Transverse colon (tissue), 4 donors: Measurements from ENCODE around the gene ATF6. TPM values are rescaled to one million over a fixed set of nuclear protein-coding genes. Genes with fewer than 3 reads are reported as not detected.

ENCODE experiments used
- DNase-seq: peaks from one replicate; pipeline ENCODE4 v3.0.0-alpha.2; 2019
- H3K27ac ChIP-seq, 4 donors: fragments of 200-600 bp; sonication (generic); 2 replicates each; pipeline ENCODE4 v1.5.1; 2016 to 2018; ENCODE audit warnings: inconsistent platforms in 4 of 4
- H3K27me3 ChIP-seq: fragments of 200-600 bp; sonication (generic); 2 replicates; pipeline ENCODE4 v1.5.1; 2017; ENCODE audit warnings: inconsistent platforms
- H3K36me3 ChIP-seq, 4 donors: fragments of 200-600 bp; sonication (generic); 2 replicates each; pipeline ENCODE4 v1.5.1; 2017 to 2019; ENCODE audit warnings: inconsistent platforms in 4 of 4
- H3K4me1 ChIP-seq, 4 donors: fragments of 200-600 bp; sonication (generic); 2 replicates each; pipeline ENCODE4 v1.5.1; 2017 to 2020; ENCODE audit warnings: inconsistent platforms in 4 of 4
- H3K4me3 ChIP-seq, 4 donors: fragments of 200-600 bp; sonication (generic); 1 replicate in 1 of 4; 2 replicates in 3 of 4; pipeline versions ENCODE4 v1.5.1 to v1.6.1; 2017 to 2019; ENCODE audit warnings: inconsistent platforms in 4 of 4
- H3K9me3 ChIP-seq, 2 donors: fragments of 200-600 bp; sonication (generic); 2 replicates each; pipeline ENCODE4 v1.5.1; 2017 to 2019; ENCODE audit warnings: inconsistent platforms in 2 of 2
- CTCF ChIP-seq, 5 experiments: fragments of 200-600 bp in 3 of 5; fragments of 450-650 bp in 2 of 5; sonication (generic) in 3 of 5; IDR thresholded peaks; 1 replicate in 2 of 5; 2 replicates in 3 of 5; pipeline ENCODE4 v1.5.1; 2016 to 2017; ENCODE audit warnings: antibody characterized with exemption in 5 of 5, inconsistent platforms in 3 of 5, mild to moderate bottlenecking in 2 of 5, moderate library complexity in 1 of 5
- EP300 ChIP-seq: sonication (generic); formaldehyde crosslinking; IDR thresholded peaks from one replicate; pipeline ENCODE4 v1.6.1; 2017; ENCODE audit warnings: antibody characterized with exemption, low read depth
- POLR2A ChIP-seq: fragments of 450-650 bp; IDR thresholded peaks from one replicate; pipeline ENCODE4 v1.6.1; 2016; ENCODE audit warnings: antibody characterized with exemption, mild to moderate bottlenecking, moderate library complexity
- POLR2AphosphoS5 ChIP-seq, 3 donors: sonication (generic); formaldehyde crosslinking; IDR thresholded peaks; one replicate each; pipeline ENCODE4 v1.6.1; 2016; ENCODE audit warnings: antibody characterized with exemption in 3 of 3
- WGBS, 2 donors: methylation state at CpG; one replicate each; pipeline ENCODE4 v1.1.5; 2018; ENCODE audit warnings: low coverage in 1 of 2; 5-methylcytosine and 5-hydroxymethylcytosine counted together
- in situ Hi-C, 4 donors: fragments of 200-750 bp; cut with MboI; loops; one replicate each; pipeline versions ENCODE4 v1.15.0 to v1.15.1; 2017; ENCODE audit warnings: low sequenced_read_pairs in 3 of 4, low pct_ligation_motif_present in 1 of 4, low pct_unique_long_range_greater_than_20kb in 1 of 4
- intact Hi-C: fragments of 100-400 bp; cut with DNase I; formaldehyde crosslinking; loops from one replicate; pipeline ENCODE4 v1.15.1; 2023; ENCODE audit warnings: low total_unique reads
- total RNA-seq, 4 donors: library from RNA; depleted of rRNA; stranded (reverse); fragments of >200 nt; gene quantifications; one replicate each; pipeline ENCODE4 v1.1.0, GENCODE V29; 2016

The ATF6 gene
- total RNA-seq, 4 donors from 2014 or later = 10.8 to 45.8 (median 23.0) TPM

GRCh38 chr1:161902182-161902581 is 136.1 kb downstream of the ATF6 start:
- H3K4me3 ChIP-seq = no peak overlapping the region
- TF ChIP-seq EP300 (no peak), CTCF (IDR thresholded peaks at IDR 0.05) (no peak), POLR2AphosphoS5 (IDR thresholded peaks at IDR 0.05) (no peak), POLR2A (no peak)
- intact Hi-C loops (no loop called here), in situ Hi-C loops (no loop called here)
- DNase-seq = no peak
- no peaks in the 10 kb centered on the region for H3K9me3 ChIP-seq
- no peaks in the 10 kb centered on the region for H3K27me3 ChIP-seq
- H3K36me3 ChIP-seq = no peaks in the 10 kb centered on the region
- H3K27ac ChIP-seq = no peak overlapping the region
- H3K4me1 ChIP-seq = no peaks in the 10 kb centered on the region
- WGBS, 2 donors = 96 to 99% methylated on average over 2 of the region's 2 CpGs

DNA sequence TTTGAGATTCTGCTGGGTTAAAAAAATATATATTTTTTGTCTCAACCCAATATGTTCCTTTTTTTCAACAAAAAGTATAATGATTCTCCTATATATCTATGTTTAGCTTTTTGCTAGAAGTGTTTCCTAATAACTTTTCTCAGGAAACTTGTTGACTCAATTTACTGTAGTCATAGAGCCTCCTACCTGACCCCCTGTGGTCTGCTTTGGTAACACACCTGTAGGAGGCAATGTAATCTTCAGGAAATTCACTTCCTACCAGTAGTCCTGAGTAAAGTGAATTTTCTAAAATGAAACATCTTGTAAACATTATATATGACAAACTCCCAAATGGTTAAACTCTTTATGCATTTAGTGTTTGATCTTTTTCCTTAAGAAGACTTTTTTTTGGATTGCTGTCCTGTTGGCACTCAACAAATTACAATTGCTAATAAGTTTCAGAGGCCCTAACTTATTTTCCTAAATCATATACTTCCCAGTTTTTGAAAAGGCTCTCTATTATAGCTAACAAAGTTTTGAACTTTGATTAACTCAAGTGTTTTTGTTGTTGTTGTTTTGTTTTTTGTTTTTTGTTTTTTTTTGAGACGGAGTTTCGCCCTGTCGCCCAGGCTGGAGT is 139.3 kb downstream of the ATF6 start:
- Histone ChIP-seq H3K4me1 (peaks cover 0 to 6% (median 0%) of the 10 kb centered on the region in 4 donors), H3K36me3 (no peaks in the 10 kb centered on the region), H3K4me3 (no peak overlapping the region), H3K27me3 (no peaks in the 10 kb centered on the region), H3K9me3 (no peaks in the 10 kb centered on the region), H3K27ac (no peak overlapping the region)
- peak; percentile 39 to 57 (median 47) for TF ChIP-seq CTCF (IDR thresholded peaks at IDR 0.05)
- TF ChIP-seq EP300 = no peak
- in situ Hi-C loops = no loop called here
- peak; percentile 13 for DNase-seq
- intact Hi-C loops = no loop called here
- 92 to 98% methylated on average over 3 of the region's 3 CpGs for WGBS, 2 donors

GRCh38 chr1:161907265-161907664 is 141.1 kb downstream of the ATF6 start:
- Histone ChIP-seq H3K27ac (no peak overlapping the region), H3K4me3 (no peak overlapping the region), H3K36me3 (no peaks in the 10 kb centered on the region), H3K9me3 (no peaks in the 10 kb centered on the region), H3K27me3 (no peaks in the 10 kb centered on the region), H3K4me1 (peaks cover 0 to 10% (median 0%) of the 10 kb centered on the region in 4 donors)
- no peak for DNase-seq
- in situ Hi-C loops = no loop called here
- intact Hi-C loops = no loop called here
- TF ChIP-seq POLR2A (no peak), CTCF (IDR thresholded peaks at IDR 0.05) (no peak), POLR2AphosphoS5 (IDR thresholded peaks at IDR 0.05) (no peak), EP300 (no peak)

DNA sequence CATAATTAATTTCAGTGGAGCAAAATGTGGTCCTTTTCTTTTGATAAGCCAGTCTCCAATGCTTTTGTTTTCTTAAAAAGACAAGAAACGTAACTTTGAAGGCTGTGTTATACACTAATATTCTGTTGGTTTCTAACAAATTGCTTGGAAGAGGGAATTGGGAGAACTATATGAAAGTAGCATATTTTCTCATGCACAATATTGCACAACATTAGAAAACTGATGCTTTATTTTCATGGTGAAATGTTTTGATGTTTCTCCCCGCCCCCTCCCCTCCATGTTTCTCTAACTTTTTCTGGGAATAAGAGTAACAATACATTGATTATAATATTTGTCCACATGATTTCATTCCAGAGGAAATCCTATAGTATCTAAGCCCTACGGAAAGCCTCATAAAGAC is 142.1 kb downstream of the ATF6 start:
- Histone ChIP-seq H3K4me1 (peaks cover 0 to 10% (median 0%) of the 10 kb centered on the region in 4 donors), H3K36me3 (peaks cover 0 to 6% (median 3%) of the 10 kb centered on the region in 4 donors), H3K4me3 (no peak overlapping the region), H3K27ac (no peak overlapping the region), H3K27me3 (no peaks in the 10 kb centered on the region), H3K9me3 (no peaks in the 10 kb centered on the region)
- WGBS, 2 donors = 95 to 97% methylated on average over 3 of the region's 3 CpGs
- DNase-seq = no peak
- intact Hi-C loops (no loop called here), in situ Hi-C loops (no loop called here)
- no peak for TF ChIP-seq POLR2AphosphoS5 (IDR thresholded peaks at IDR 0.05)
- no peak for TF ChIP-seq EP300
- TF ChIP-seq CTCF (IDR thresholded peaks at IDR 0.05) = no peak
- TF ChIP-seq POLR2A = no peak
